Trophoblast cell (in vitro differentiated cells and primary cell): ENCODE data around the gene FANCE.

ENCODE experiments used
- DNase-seq, 2 donors: peaks; one replicate each; pipeline ENCODE4 v3.0.0-alpha.2; 2016
- H2AFZ ChIP-seq: 2 replicates; pipeline ENCODE4 v1.6.1; 2013; ENCODE audit warnings: low read length, moderate library complexity, mild to moderate bottlenecking; ENCODE audit not compliant: insufficient read depth, poor library complexity
- H2AK5ac ChIP-seq: 2 replicates; pipeline ENCODE4 v1.6.1; 2013; ENCODE audit warnings: mild to moderate bottlenecking, low read length
- H2BK120ac ChIP-seq: 2 replicates; pipeline ENCODE4 v1.6.1; 2013; ENCODE audit warnings: low read length, mild to moderate bottlenecking, moderate library complexity; ENCODE audit not compliant: insufficient read depth, poor library complexity
- H2BK12ac ChIP-seq: 2 replicates; pipeline ENCODE4 v1.6.1; 2013; ENCODE audit warnings: mild to moderate bottlenecking, low read length, moderate library complexity
- H2BK5ac ChIP-seq: 2 replicates; pipeline ENCODE4 v1.6.1; 2013; ENCODE audit warnings: low read length, low read depth, moderate library complexity, mild to moderate bottlenecking; ENCODE audit not compliant: poor library complexity
- H3K14ac ChIP-seq: 2 replicates; pipeline ENCODE4 v1.6.1; 2013; ENCODE audit warnings: mild to moderate bottlenecking, low read length
- H3K18ac ChIP-seq: 2 replicates; pipeline ENCODE4 v1.6.1; 2013; ENCODE audit warnings: mild to moderate bottlenecking, low read length
- H3K23ac ChIP-seq: 2 replicates; pipeline ENCODE4 v1.6.1; 2013; ENCODE audit warnings: low read length
- H3K27ac ChIP-seq: 2 replicates; pipeline ENCODE4 v1.5.1; 2013; ENCODE audit warnings: low read depth, mild to moderate bottlenecking, inconsistent platforms, low read length, moderate library complexity
- H3K27me3 ChIP-seq: 2 replicates; pipeline ENCODE4 v1.6.1; 2013; ENCODE audit warnings: inconsistent platforms, mild to moderate bottlenecking, low read length, moderate library complexity; ENCODE audit not compliant: insufficient read depth
- H3K36me3 ChIP-seq, 2 experiments: 1 replicate in 1 of 2; 2 replicates in 1 of 2; pipeline ENCODE4 v1.6.1; 2013; ENCODE audit warnings: low read length in 2 of 2, mild to moderate bottlenecking in 2 of 2, moderate library complexity in 1 of 2; ENCODE audit not compliant: insufficient read depth in 2 of 2, control insufficient read depth in 1 of 2
- H3K4ac ChIP-seq: 2 replicates; pipeline ENCODE4 v1.6.1; 2013; ENCODE audit warnings: low read depth, mild to moderate bottlenecking, low read length, moderate library complexity
- H3K4me1 ChIP-seq, 2 experiments: 1 replicate in 1 of 2; 2 replicates in 1 of 2; pipeline ENCODE4 v1.6.1; 2013; ENCODE audit warnings: low read length in 2 of 2, mild to moderate bottlenecking in 2 of 2, moderate library complexity in 1 of 2; ENCODE audit not compliant: insufficient read depth in 2 of 2, control insufficient read depth in 1 of 2
- H3K4me2 ChIP-seq: 2 replicates; pipeline ENCODE4 v1.6.1; 2013; ENCODE audit warnings: inconsistent platforms, mild to moderate bottlenecking, low read length, moderate library complexity
- H3K4me3 ChIP-seq: 2 replicates; pipeline ENCODE4 v1.5.1; 2013; ENCODE audit warnings: mild to moderate bottlenecking, low read depth, low read length, inconsistent platforms
- H3K79me1 ChIP-seq: one replicate; pipeline ENCODE4 v1.6.1; 2013; ENCODE audit warnings: low read length
- H3K79me2 ChIP-seq: 2 replicates; pipeline ENCODE4 v1.6.1; 2013; ENCODE audit warnings: low read length, mild to moderate bottlenecking; ENCODE audit not compliant: control insufficient read depth, insufficient read depth, poor library complexity
- H3K9ac ChIP-seq: 2 replicates; pipeline ENCODE4 v1.6.1; 2013; ENCODE audit warnings: mild to moderate bottlenecking, low read length
- H3K9me3 ChIP-seq: 2 replicates; pipeline ENCODE4 v1.6.1; 2013; ENCODE audit warnings: low read depth, mild to moderate bottlenecking, control low read depth, inconsistent platforms, low read length; ENCODE audit not compliant: insufficient read depth
- H4K12ac ChIP-seq: 2 replicates; pipeline ENCODE4 v1.6.1; 2013; ENCODE audit warnings: low read depth, mild to moderate bottlenecking, low read length, moderate library complexity
- H4K8ac ChIP-seq: 2 replicates; pipeline ENCODE4 v1.6.1; 2013; ENCODE audit warnings: low read depth, mild to moderate bottlenecking, low read length, moderate library complexity
- H4K91ac ChIP-seq: one replicate; pipeline ENCODE4 v1.6.1; 2013; ENCODE audit warnings: low read depth, mild to moderate bottlenecking, low read length, moderate library complexity
- WGBS: extraction: QIAGEN DNeasy Blood & Tissue Kit; methylation state at CpG from one replicate; pipeline ENCODE4 v1.1.7; 2013; ENCODE audit warnings: missing lambda C conversion rate; ENCODE audit not compliant: insufficient read length, insufficient coverage; ENCODE audit errors: extremely low coverage; 5-methylcytosine and 5-hydroxymethylcytosine counted together

Gene FANCE

GRCh38 chr6:35481226-35481625 lies 29.1 kb downstream of the FANCE start:
- no peak overlapping the region for H3K18ac ChIP-seq
- H2AK5ac ChIP-seq = no peak overlapping the region
- no peak overlapping the region for H2BK5ac ChIP-seq
- H3K4me2 ChIP-seq = no peak overlapping the region
- WGBS = no CpG with 5 or more reads among the region's 8 CpGs
- no peak overlapping the region for H4K91ac ChIP-seq
- H3K4ac ChIP-seq = no peak overlapping the region
- no peak overlapping the region for H4K12ac ChIP-seq
- no peak overlapping the region for H2BK12ac ChIP-seq
- no peak overlapping the region for H2AFZ ChIP-seq
- H3K9ac ChIP-seq = no peak overlapping the region
- peaks cover 24% of the 10 kb centered on the region for H3K79me2 ChIP-seq
- H2BK120ac ChIP-seq = no peak overlapping the region
- H4K8ac ChIP-seq = no peak overlapping the region
- DNase-seq = no peak
- H3K36me3 ChIP-seq = peaks cover 76 to 85% of the 10 kb centered on the region in 2 experiments
- no peaks in the 10 kb centered on the region for H3K27me3 ChIP-seq
- H3K27ac ChIP-seq = no peak overlapping the region
- no peak overlapping the region for H3K4me3 ChIP-seq
- no peak overlapping the region for H3K23ac ChIP-seq
- peaks cover 22% of the 10 kb centered on the region in 2 experiments for H3K4me1 ChIP-seq
- peaks cover 2% of the 10 kb centered on the region for H3K9me3 ChIP-seq
- H3K79me1 ChIP-seq = peaks cover 23% of the 10 kb centered on the region
- no peak overlapping the region for H3K14ac ChIP-seq

- Histone ChIP-seq H2AK5ac (no peak overlapping the region), H3K23ac (no peak overlapping the region), H3K18ac (no peak overlapping the region), H3K36me3 (peaks cover 62 to 69% of the 10 kb centered on the region in 2 experiments), H3K4me1 (peaks cover 34 to 38% of the 10 kb centered on the region in 2 experiments), H3K27ac (no peak overlapping the region), H3K9me3 (peaks cover 2% of the 10 kb centered on the region), H3K4ac (peak overlapping the region; percentile 4), H3K14ac (no peak overlapping the region), H3K9ac (no peak overlapping the region), H2BK5ac (no peak overlapping the region), H3K27me3 (no peaks in the 10 kb centered on the region), H4K91ac (no peak overlapping the region), H2BK12ac (no peak overlapping the region), H2BK120ac (no peak overlapping the region), H3K4me2 (no peak overlapping the region), H4K8ac (no peak overlapping the region), H3K4me3 (no peak overlapping the region), H3K79me1 (peaks cover 36% of the 10 kb centered on the region), H4K12ac (no peak overlapping the region), H3K79me2 (peaks cover 29% of the 10 kb centered on the region), H2AFZ (no peak overlapping the region)
- no CpG with 5 or more reads among the region's 4 CpGs for WGBS
- no peak for DNase-seq
Measured at GRCh38 chr6:35483062-35483461, 30.9 kb downstream of the FANCE start.

DNA sequence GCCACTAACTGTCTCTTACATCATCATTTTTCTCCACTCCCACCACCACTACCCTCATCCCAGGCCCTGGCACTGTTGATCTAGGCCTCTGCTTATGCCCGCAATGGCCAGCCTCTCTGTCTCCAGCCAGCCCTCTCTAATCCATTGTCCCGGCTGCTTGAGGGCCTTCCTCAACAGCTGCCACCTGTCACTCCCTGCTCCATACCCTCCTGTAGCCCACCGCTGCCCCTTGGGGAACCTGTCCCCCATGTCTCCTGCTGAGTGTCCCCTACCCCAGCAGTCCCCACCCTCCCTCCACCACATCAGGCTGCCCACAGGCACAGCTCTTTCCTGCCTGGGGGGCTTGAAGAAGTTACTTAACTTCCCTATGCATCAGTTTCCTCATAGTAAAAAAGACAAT lies 31.4 kb downstream of the FANCE start:
- H2BK12ac ChIP-seq = no peak overlapping the region
- peaks cover 39% of the 10 kb centered on the region for H3K79me1 ChIP-seq
- DNase-seq = no peak
- no peak overlapping the region for H4K8ac ChIP-seq
- H3K27ac ChIP-seq = no peak overlapping the region
- H2BK120ac ChIP-seq = no peak overlapping the region
- WGBS = no CpG with 5 or more reads among the region's 3 CpGs
- H3K4me1 ChIP-seq = peaks cover 38 to 42% of the 10 kb centered on the region in 2 experiments
- H3K4me2 ChIP-seq = no peak overlapping the region
- peaks cover under 1% of the 10 kb centered on the region for H3K9me3 ChIP-seq
- no peak overlapping the region for H3K4me3 ChIP-seq
- no peaks in the 10 kb centered on the region for H3K27me3 ChIP-seq
- peaks cover 58 to 65% of the 10 kb centered on the region in 2 experiments for H3K36me3 ChIP-seq
- H4K12ac ChIP-seq = no peak overlapping the region
- H3K18ac ChIP-seq = no peak overlapping the region
- peaks cover 32% of the 10 kb centered on the region for H3K79me2 ChIP-seq
- no peak overlapping the region for H3K14ac ChIP-seq
- H2BK5ac ChIP-seq = no peak overlapping the region
- H4K91ac ChIP-seq = no peak overlapping the region
- no peak overlapping the region for H2AFZ ChIP-seq
- peak overlapping the region; percentile 4 for H3K4ac ChIP-seq
- no peak overlapping the region for H3K23ac ChIP-seq
- H3K9ac ChIP-seq = no peak overlapping the region
- no peak overlapping the region for H2AK5ac ChIP-seq

- H4K8ac ChIP-seq = peak overlapping the region; percentile 62
- H3K4me2 ChIP-seq = no peak overlapping the region
- H3K23ac ChIP-seq = no peak overlapping the region
- no peak overlapping the region for H2AFZ ChIP-seq
- H2BK12ac ChIP-seq = peak overlapping the region; percentile 15
- peak overlapping the region; percentile 92 for H3K18ac ChIP-seq
- peak overlapping the region; percentile 93 for H2BK120ac ChIP-seq
- WGBS = no CpG with 5 or more reads among the region's 13 CpGs
- H3K27me3 ChIP-seq = no peaks in the 10 kb centered on the region
- H3K4me1 ChIP-seq = peaks cover 38 to 42% of the 10 kb centered on the region in 2 experiments
- peak overlapping the region; percentile 51 for H2AK5ac ChIP-seq
- no peak overlapping the region for H3K9ac ChIP-seq
- peak overlapping the region; percentile 98 for H4K91ac ChIP-seq
- peaks cover 32% of the 10 kb centered on the region for H3K79me2 ChIP-seq
- H3K36me3 ChIP-seq = peaks cover 54 to 60% of the 10 kb centered on the region in 2 experiments
- H4K12ac ChIP-seq = no peak overlapping the region
- peak overlapping the region; percentile 82 for H3K4ac ChIP-seq
- peaks cover 39% of the 10 kb centered on the region for H3K79me1 ChIP-seq
- H3K9me3 ChIP-seq = no peaks in the 10 kb centered on the region
- peak overlapping the region; percentile 37 for H3K14ac ChIP-seq
- H2BK5ac ChIP-seq = peak overlapping the region; percentile 73
- DNase-seq = no peak
- peak overlapping the region; percentile 5 for H3K27ac ChIP-seq
- H3K4me3 ChIP-seq = no peak overlapping the region
Measured at GRCh38 chr6:35483893-35484645, 31.9 kb downstream of the FANCE start.
